ENCODE results near the gene CASP3. TPM values are rescaled to one million over a fixed set of nuclear protein-coding genes. Genes with fewer than 3 reads are reported as not detected.
"Not testable (repeated sequence)": the region's sequence is repeated elsewhere in the genome, so short reads cannot be mapped to it uniquely, and the experiment has no call there.

Gene CASP3
- total RNA-seq, 1 experiment from 2014 or later = 11.4 TPM

GRCh38 chr4:184628103-184628502, 21.1 kb downstream of the CASP3 start:
- ChIA-PET CTCF (no interaction called here), POLR2A (no interaction called here), RAD21 (ENCODE audit: low non-redundant PET in 1 of 2, low total read pairs in 2 of 2, uncharacterized antibody in 2 of 2, unreplicated experiment in 2 of 2) (no interaction called here)
- H3K79me2 ChIP-seq (ENCODE audit: insufficient read depth, low read length) = no peaks in the 10 kb centered on the region
- no peaks in the 10 kb centered on the region for H3K9me3 ChIP-seq (ENCODE audit: control insufficient read depth in 1 of 2, insufficient read depth in 1 of 2, low read depth in 1 of 2, low read length in 2 of 2)
- H3K9ac ChIP-seq (ENCODE audit: low read length) = no peak overlapping the region
- no peaks in the 10 kb centered on the region for H3K9me2 ChIP-seq (ENCODE audit: insufficient read depth)
- BruUV-seq (replicated peaks) = no TSS peak
- no peak overlapping the region for H3K4me3 ChIP-seq (replicated peaks in 1 of 2; ENCODE audit: low read depth in 1 of 2, low read length in 2 of 2)
- H4K20me1 ChIP-seq (ENCODE audit: insufficient read depth) = no peaks in the 10 kb centered on the region
- H3K36me3 ChIP-seq (ENCODE audit: control insufficient read depth in 1 of 2, insufficient read depth in 2 of 2, low read length in 2 of 2) = no peaks in the 10 kb centered on the region
- ATAC-seq = no peak
- H3K4me1 ChIP-seq (ENCODE audit: control insufficient read depth in 1 of 2, insufficient read depth in 2 of 2, low read length in 2 of 2) = no peaks in the 10 kb centered on the region
- intact Hi-C loops (cut with micrococcal nuclease) = no loop called here
- no peak overlapping the region for H2AFZ ChIP-seq (ENCODE audit: low read depth, low read length, poor library complexity, severe bottlenecking)
- TF ChIP-seq FOSL1 (IDR thresholded peaks at IDR 0.05; ENCODE audit: low read depth) (no peak), CBX3 (IDR thresholded peaks at IDR 0.05; ENCODE audit: low read depth) (no peak), EZH2 (IDR thresholded peaks at IDR 0.05) (no peak), SRF (IDR thresholded peaks at IDR 0.05; ENCODE audit: low read depth) (no peak), POLR2A (IDR thresholded peaks at IDR 0.05; ENCODE audit: borderline replicate concordance, extremely low read depth, insufficient read depth, insufficient read length) (no peak), JUND (IDR thresholded peaks at IDR 0.05) (no peak), MAX (IDR thresholded peaks at IDR 0.05) (no peak), SIN3A (IDR thresholded peaks at IDR 0.05; ENCODE audit: low read depth) (no peak), POLR2AphosphoS5 (IDR thresholded peaks at IDR 0.05; ENCODE audit: low read depth, low read length) (no peak), ZNF274 (IDR thresholded peaks at IDR 0.05; ENCODE audit: low read depth, low read length) (no peak), ZBTB33 (IDR thresholded peaks at IDR 0.05; ENCODE audit: extremely low read depth, insufficient replicate concordance, low read length) (no peak), RAD21 (IDR thresholded peaks at IDR 0.05; ENCODE audit: low read depth) (no peak), EZH2phosphoT487 (IDR thresholded peaks at IDR 0.05; ENCODE audit: borderline replicate concordance) (no peak), CEBPB (IDR thresholded peaks at IDR 0.05; ENCODE audit: low read depth) (no peak), EGR1 (IDR thresholded peaks at IDR 0.05; ENCODE audit: low read depth) (no peak), TCF7L2 (IDR thresholded peaks at IDR 0.05; ENCODE audit: borderline replicate concordance, extremely low read depth, insufficient read depth, insufficient read length) (no peak), ELF1 (IDR thresholded peaks at IDR 0.05; ENCODE audit: borderline replicate concordance, low read depth) (no peak), CTCF (IDR thresholded peaks at IDR 0.05 in 2 of 3, conservative IDR thresholded peaks at IDR 0.05 in 1 of 3; ENCODE audit: borderline replicate concordance in 1 of 3, insufficient read depth in 1 of 3, low read depth in 2 of 3, low read length in 2 of 3) (no peak), ATF3 (IDR thresholded peaks at IDR 0.05) (no peak)
- H3K4me2 ChIP-seq (ENCODE audit: low read length) = no peak overlapping the region
- no peak for DNase-seq (ENCODE audit: low read depth, low spot score)
- no peaks in the 10 kb centered on the region for H3K27me3 ChIP-seq (ENCODE audit: insufficient read depth, low read length)
- no peak overlapping the region for H3K27ac ChIP-seq (ENCODE audit: low read depth, low read length)

- H3K4me2 ChIP-seq (ENCODE audit: low read length); ATAC-seq; intact Hi-C loops (cut with micrococcal nuclease); POLR2A ChIA-PET; H2AFZ ChIP-seq (ENCODE audit: low read depth, low read length, poor library complexity, severe bottlenecking); CTCF ChIA-PET; H3K36me3 ChIP-seq (ENCODE audit: control insufficient read depth in 1 of 2, insufficient read depth in 2 of 2, low read length in 2 of 2); H3K4me3 ChIP-seq (replicated peaks in 1 of 2; ENCODE audit: low read depth in 1 of 2, low read length in 2 of 2); H3K27ac ChIP-seq (ENCODE audit: low read depth, low read length); H3K4me1 ChIP-seq (ENCODE audit: control insufficient read depth in 1 of 2, insufficient read depth in 2 of 2, low read length in 2 of 2); H3K9me2 ChIP-seq (ENCODE audit: insufficient read depth); H4K20me1 ChIP-seq (ENCODE audit: insufficient read depth); H3K79me2 ChIP-seq (ENCODE audit: insufficient read depth, low read length); H3K9me3 ChIP-seq (ENCODE audit: control insufficient read depth in 1 of 2, insufficient read depth in 1 of 2, low read depth in 1 of 2, low read length in 2 of 2); DNase-seq (ENCODE audit: low read depth, low spot score); RAD21 ChIA-PET (ENCODE audit: low non-redundant PET in 1 of 2, low total read pairs in 2 of 2, uncharacterized antibody in 2 of 2, unreplicated experiment in 2 of 2); H3K9ac ChIP-seq (ENCODE audit: low read length); BruUV-seq (replicated peaks); H3K27me3 ChIP-seq (ENCODE audit: insufficient read depth, low read length): not testable (repeated sequence)
Observed at GRCh38 chr4:184625783-184626596, 23.3 kb downstream of the CASP3 start.

All from HCT116 (cell line).